Neural crest cell (in vitro differentiated cells): Measurements from ENCODE around the gene RIPOR2. TPM values are rescaled to one million over a fixed set of nuclear protein-coding genes. Genes with fewer than 3 reads are reported as not detected.

ENCODE experiments used
- DNase-seq: peaks from one replicate; pipeline ENCODE4 v3.0.0; 2021; ENCODE audit warnings: low read depth, mixed read lengths, low spot score
- H3K27ac Mint-ChIP-seq: one replicate; pipeline ENCODE4 v1.8.0; 2021; ENCODE audit warnings: mild to moderate bottlenecking, mixed read lengths; ENCODE audit not compliant: unreplicated experiment
- H3K27me3 Mint-ChIP-seq: 2 replicates; pipeline ENCODE4 v1.8.0; 2021; ENCODE audit warnings: low read depth, mild to moderate bottlenecking, mixed read lengths
- H3K36me3 Mint-ChIP-seq: 2 replicates; pipeline ENCODE4 v1.8.0; 2021; ENCODE audit warnings: low read depth, mild to moderate bottlenecking, mixed read lengths
- H3K4me1 Mint-ChIP-seq: 2 replicates; pipeline ENCODE4 v1.8.0; 2021; ENCODE audit warnings: mixed read lengths
- H3K4me3 Mint-ChIP-seq: one replicate; pipeline ENCODE4 v1.8.0; 2021; ENCODE audit warnings: mild to moderate bottlenecking, mixed read lengths
- H3K9me3 Mint-ChIP-seq: 2 replicates; pipeline ENCODE4 v1.8.0; 2021; ENCODE audit warnings: mixed read lengths
- CTCF ChIP-seq: fragments of 200-600 bp; sonication (generic); conservative IDR thresholded peaks from 2 replicates; pipeline ENCODE4 v1.5.0; 2021; ENCODE audit warnings: antibody characterized with exemption, mild to moderate bottlenecking
- total RNA-seq: library from RNA; stranded (reverse); gene quantifications from 2 replicates; pipeline ENCODE4 v1.2.1, GENCODE V29; 2021

The RIPOR2 gene
- total RNA-seq, 1 donor from 2014 or later: 3.5 TPM

GRCh38 chr6:24798740-24799540 is 136.8 kb downstream of the RIPOR2 start, which contains the start of gene ARMH2:
TSS of gene ARMH2 (minus strand) at chr6:24798917. CDS start at chr6:24798857, 60 bp downstream.
- Mint-ChIP-seq H3K27ac (peak within 1 kb of the TSS; percentile 25), H3K27me3 (no peaks in the 10 kb centered on the region)
- no peak for DNase-seq

GRCh38 chr6:24797596-24798216 is 138.1 kb downstream of the RIPOR2 start:
- DNase-seq: no peak
- H3K4me1 Mint-ChIP-seq: peaks cover 8% of the 10 kb centered on the region
- no peaks in the 10 kb centered on the region for H3K27me3 Mint-ChIP-seq
- no peak overlapping the region for H3K27ac Mint-ChIP-seq
- H3K4me3 Mint-ChIP-seq: no peak overlapping the region
- peaks cover 2% of the 10 kb centered on the region for H3K36me3 Mint-ChIP-seq
- H3K9me3 Mint-ChIP-seq: no peaks in the 10 kb centered on the region
- TF ChIP-seq CTCF: no peak

More at GRCh38 chr6:24798740-24799540, 136.8 kb downstream of the RIPOR2 start, which contains the start of gene ARMH2:
- TF ChIP-seq CTCF: no peak
- Mint-ChIP-seq H3K4me1 (peaks cover 12% of the 10 kb centered on the region), H3K4me3 (no peak within 1 kb of the TSS), H3K36me3 (peaks cover 2% of the 10 kb centered on the region), H3K9me3 (no peaks in the 10 kb centered on the region)

GRCh38 chr6:24796616-24797290 is 139.0 kb downstream of the RIPOR2 start:
- Mint-ChIP-seq H3K4me1 (peaks cover 8% of the 10 kb centered on the region), H3K36me3 (peaks cover 2% of the 10 kb centered on the region), H3K27ac (no peak overlapping the region), H3K4me3 (no peak overlapping the region), H3K9me3 (no peaks in the 10 kb centered on the region), H3K27me3 (no peaks in the 10 kb centered on the region)
- TF ChIP-seq CTCF: no peak
- DNase-seq: no peak

- DNase-seq: no peak
- Mint-ChIP-seq H3K4me3 (no peak overlapping the region), H3K9me3 (no peaks in the 10 kb centered on the region), H3K4me1 (peaks cover 8% of the 10 kb centered on the region), H3K27ac (no peak overlapping the region), H3K36me3 (peaks cover 4% of the 10 kb centered on the region), H3K27me3 (no peaks in the 10 kb centered on the region)
- no peak for TF ChIP-seq CTCF
These were observed 140.7 kb downstream of the RIPOR2 start for GRCh38 chr6:24795106-24795505.

- TF ChIP-seq CTCF: no peak
- Mint-ChIP-seq H3K27ac (no peak overlapping the region), H3K27me3 (no peaks in the 10 kb centered on the region), H3K4me3 (no peak overlapping the region), H3K9me3 (no peaks in the 10 kb centered on the region), H3K4me1 (no peaks in the 10 kb centered on the region), H3K36me3 (peaks cover 20% of the 10 kb centered on the region)
- no peak for DNase-seq
These were observed 147.6 kb downstream of the RIPOR2 start for GRCh38 chr6:24788031-24788665.
